NB4 (cell line): ENCODE measurements around the gene CYP26A1.

ENCODE experiments used
- DNase-seq: peaks from one replicate; pipeline ENCODE4 v3.0.0; 2010; ENCODE audit warnings: low read depth
- H3K4me3 ChIP-seq: one replicate; pipeline ENCODE4 v1.5.1; 2011; ENCODE audit warnings: mild to moderate bottlenecking, low read depth, low read length, moderate library complexity
- CTCF ChIP-seq: IDR thresholded peaks from one replicate; pipeline ENCODE4 v1.5.1; 2012; ENCODE audit warnings: low read depth, low read length
- MAX ChIP-seq: IDR thresholded peaks from 2 replicates; pipeline ENCODE4 v1.6.1; 2011; ENCODE audit warnings: low read depth, low read length
- MYC ChIP-seq: IDR thresholded peaks from 2 replicates; pipeline ENCODE4 v1.6.1; 2011; ENCODE audit warnings: low read depth, low read length
- POLR2A ChIP-seq: IDR thresholded peaks from 2 replicates; pipeline ENCODE4 v1.6.1; 2011; ENCODE audit warnings: mild to moderate bottlenecking; ENCODE audit not compliant: insufficient read length; ENCODE audit errors: extremely low read depth

Gene CYP26A1

GRCh38 chr10:93103953-93104352 lies 30.3 kb downstream of the CYP26A1 start:
- DNase-seq = no peak
- H3K4me3 ChIP-seq = no peak overlapping the region
- TF ChIP-seq POLR2A = no peak
- TF ChIP-seq MAX = no peak
- TF ChIP-seq CTCF = no peak
- no peak for TF ChIP-seq MYC

- TF ChIP-seq MAX = no peak
- TF ChIP-seq CTCF = no peak
- no peak for TF ChIP-seq MYC
- TF ChIP-seq POLR2A = no peak
- DNase-seq = no peak
- H3K4me3 ChIP-seq = no peak overlapping the region
Measured at GRCh38 chr10:93106631-93107072, 33.0 kb downstream of the CYP26A1 start.

GRCh38 chr10:93110472-93111146 lies 36.9 kb downstream of the CYP26A1 start:
- no peak overlapping the region for H3K4me3 ChIP-seq
- no peak for DNase-seq
- TF ChIP-seq CTCF = no peak
- TF ChIP-seq MAX = no peak
- no peak for TF ChIP-seq POLR2A
- TF ChIP-seq MYC = no peak

- DNase-seq = no peak
- no peak overlapping the region for H3K4me3 ChIP-seq
- no peak for TF ChIP-seq MYC
- no peak for TF ChIP-seq MAX
- no peak for TF ChIP-seq CTCF
- TF ChIP-seq POLR2A = no peak
Measured at GRCh38 chr10:93113042-93113441, 39.3 kb downstream of the CYP26A1 start.

GRCh38 chr10:93115661-93116383 lies 42.1 kb downstream of the CYP26A1 start:
- TF ChIP-seq POLR2A (no peak), MAX (peak; percentile 27; the same call in 1 of the 2 replicates), CTCF (peak; percentile 75), MYC (peak; percentile 50; the same call in 1 of the 2 replicates)
- peak; percentile 78 for DNase-seq
- H3K4me3 ChIP-seq = no peak overlapping the region
